HG03469 (cell line): ENCODE results near the gene DSCAML1.

Source experiments
- ATAC-seq: cut with Tn5 transposase; IDR thresholded peaks from one replicate; pipeline ENCODE4 v1.9.1; 2021; ENCODE audit warnings: mild to moderate bottlenecking, moderate library complexity, moderate number of reproducible peaks; ENCODE audit not compliant: unreplicated experiment

The DSCAML1 gene

DNA sequence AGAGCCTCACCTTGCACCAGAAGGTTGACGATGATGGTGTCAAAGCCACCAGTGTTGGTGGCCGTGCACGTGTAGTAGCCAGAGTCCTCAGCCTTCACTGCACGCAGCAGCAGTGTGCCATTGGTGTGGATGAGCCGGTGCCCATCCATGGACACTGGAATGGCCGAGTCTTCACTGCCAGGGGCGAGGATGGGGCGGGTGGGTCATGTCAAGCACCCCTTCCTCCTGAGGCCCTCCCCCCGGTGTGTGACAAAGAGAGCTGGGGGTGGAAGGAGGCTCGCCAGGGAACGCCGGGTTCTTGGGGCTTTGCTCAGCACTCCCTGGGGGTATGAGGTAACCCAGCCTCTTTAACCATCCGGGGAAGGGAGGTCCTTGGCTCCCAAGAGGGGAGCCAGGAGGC lies 357.8 kb downstream of the DSCAML1 start:
- no peak for ATAC-seq

DNA sequence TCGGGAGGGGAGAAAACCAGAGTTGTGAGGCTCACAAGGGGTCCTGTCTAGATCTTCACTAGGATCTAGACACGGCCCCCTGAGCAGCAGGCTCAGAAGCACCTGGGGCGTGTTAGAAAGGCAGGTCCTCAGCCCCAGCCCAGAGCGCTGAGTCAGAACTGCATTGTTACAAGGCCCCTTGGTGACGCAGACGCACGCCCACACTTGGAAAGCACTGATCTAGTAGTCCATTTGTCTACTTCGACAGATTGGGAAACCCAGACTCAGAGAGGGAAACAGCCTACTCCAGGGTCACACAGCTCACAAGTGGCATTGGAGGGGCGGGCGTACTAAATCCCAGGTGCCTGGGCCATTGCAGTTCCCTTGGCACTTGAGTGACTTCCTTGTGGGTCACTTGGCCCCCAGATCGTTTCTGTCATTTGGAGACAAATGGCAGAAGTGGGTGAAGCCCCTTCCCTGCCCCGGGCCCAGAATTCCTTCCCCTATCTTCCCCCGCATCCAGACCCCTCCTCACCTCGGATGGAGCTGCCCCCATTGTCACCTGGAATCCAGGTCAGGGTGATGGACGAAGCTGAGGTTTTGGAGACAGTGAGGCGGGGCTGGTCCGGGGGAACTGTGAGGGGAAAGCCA lies 358.5 kb downstream of the DSCAML1 start:
- no peak for ATAC-seq

DNA sequence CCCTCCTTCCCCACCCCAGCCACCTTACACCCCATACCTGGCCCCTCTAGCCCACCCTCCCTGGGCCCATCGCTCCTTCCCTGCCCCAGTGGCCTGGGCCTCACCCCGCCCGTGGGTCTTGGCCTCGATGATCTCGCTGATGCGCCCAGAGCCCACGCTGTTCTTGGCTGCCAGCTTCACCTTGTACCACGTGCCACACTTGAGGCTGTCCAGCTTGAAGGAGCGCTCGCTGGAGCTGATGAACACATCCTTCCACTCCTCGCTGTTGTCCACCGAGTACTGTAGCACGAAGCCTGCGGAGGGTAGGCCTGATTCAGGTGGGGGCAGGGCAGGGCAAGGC lies 359.3 kb downstream of the DSCAML1 start:
- ATAC-seq, result no peak

DNA sequence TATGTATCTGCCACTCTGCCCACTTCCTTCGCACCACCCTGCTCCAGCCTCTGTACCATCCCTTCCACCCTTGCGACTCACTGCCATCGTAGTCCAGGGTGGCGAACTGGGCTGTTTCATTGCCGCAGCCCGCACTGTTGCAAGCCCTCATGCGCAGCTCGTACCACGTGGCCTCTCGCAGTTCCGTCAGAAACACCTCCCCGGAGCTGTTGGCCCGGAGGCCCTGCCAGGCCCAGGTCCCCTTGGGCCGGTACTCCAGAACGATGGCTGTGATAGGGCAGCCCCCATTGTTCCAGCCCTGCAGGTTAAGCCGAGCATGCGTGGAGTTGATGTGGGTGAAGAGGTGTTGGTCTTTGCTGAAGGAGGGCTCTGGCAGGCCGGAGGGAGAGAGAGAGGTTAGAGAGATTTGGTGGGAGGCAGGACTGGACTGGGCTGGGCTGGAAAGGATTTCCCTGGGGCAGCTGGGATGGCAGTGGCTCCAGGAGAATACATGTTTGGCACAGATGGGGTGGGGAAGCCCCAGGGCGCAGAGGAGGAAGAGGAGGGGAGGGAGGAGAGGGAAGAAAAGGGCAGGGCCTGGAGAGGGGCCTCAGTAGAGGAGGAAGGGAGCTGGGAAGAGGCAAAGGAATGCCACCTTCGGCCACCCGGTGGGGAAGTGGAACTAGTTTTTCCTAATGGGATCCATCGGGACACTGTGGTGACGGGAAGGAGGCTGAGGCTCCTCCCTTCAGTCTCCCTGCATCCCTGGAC lies 359.8 kb downstream of the DSCAML1 start:
- no peak for ATAC-seq

DNA sequence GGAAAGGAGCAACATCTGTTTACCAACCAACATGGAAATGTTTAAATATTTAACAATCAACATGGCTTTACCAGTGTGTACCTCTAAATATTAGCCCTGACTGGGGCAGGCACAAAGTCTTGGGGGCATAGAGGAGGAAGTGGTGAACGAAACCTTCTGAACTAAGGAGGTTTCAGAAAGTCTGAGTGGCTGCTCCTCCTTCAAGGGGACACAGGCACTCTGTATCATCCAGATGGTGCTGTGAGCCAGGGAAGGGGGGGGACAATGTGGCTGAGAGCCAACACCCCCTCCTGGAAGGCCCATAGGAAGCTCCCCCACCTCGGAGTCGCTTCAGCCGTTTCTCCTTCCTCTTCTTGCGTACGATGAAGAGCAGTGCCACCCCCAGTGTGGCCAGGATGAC lies 361.7 kb downstream of the DSCAML1 start:
- no peak for ATAC-seq

DNA sequence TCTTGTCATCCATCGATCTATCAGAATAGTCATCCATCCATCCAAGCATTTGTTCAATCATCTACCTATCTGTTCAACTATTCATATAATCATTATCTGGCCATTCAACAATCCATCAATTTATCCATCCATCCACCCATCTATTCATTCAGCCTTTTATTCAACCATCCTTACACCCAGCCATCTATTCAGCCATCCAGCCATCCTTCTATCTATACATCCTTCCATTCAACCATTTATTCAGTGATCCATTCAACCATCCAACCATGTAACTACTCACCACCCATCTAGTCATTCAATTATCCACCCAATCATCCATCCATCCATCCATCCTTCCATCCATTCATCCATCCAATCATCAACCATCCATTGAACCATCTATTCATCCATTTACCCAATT lies 362.5 kb downstream of the DSCAML1 start:
- ATAC-seq, result no peak

DNA sequence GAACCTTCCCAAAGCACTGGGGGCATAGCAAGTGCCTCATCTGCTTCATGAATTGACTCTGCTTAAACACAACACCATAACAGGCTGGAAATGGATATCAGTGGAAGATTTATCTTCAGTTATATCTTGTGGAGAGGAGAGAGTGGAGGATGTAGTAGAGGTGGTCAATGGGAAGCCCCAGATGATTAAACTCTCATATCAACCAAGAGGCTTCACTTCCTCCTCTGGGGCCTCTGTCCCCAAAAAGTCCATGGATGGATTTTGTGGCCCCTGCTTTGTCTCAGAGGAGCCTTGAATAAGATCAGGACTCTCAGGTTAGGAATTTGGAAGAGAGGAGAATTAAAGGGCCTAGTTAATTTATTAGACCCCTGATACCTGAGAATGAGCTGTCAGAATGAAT lies 363.3 kb downstream of the DSCAML1 start:
- no peak for ATAC-seq

DNA sequence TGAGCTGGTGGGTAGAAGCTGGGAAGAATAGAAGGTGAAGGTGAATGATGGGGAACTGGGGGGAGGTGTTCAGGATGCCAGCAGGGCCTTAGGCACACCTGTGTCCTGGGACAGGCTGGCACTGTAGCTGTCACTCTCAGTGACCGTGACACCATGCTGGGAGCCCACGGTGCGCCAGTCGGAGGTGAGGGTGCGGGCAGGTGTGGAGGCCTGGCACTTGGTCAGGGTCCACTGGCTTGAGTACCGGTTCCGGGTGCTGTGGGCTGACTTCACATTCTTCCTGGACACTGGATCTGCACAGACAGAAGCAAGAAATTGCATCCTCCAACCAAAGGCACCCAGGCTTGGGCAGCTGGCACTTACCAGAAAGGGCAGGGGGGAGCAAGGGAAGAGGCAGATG lies 365.6 kb downstream of the DSCAML1 start:
- no peak for ATAC-seq

DNA sequence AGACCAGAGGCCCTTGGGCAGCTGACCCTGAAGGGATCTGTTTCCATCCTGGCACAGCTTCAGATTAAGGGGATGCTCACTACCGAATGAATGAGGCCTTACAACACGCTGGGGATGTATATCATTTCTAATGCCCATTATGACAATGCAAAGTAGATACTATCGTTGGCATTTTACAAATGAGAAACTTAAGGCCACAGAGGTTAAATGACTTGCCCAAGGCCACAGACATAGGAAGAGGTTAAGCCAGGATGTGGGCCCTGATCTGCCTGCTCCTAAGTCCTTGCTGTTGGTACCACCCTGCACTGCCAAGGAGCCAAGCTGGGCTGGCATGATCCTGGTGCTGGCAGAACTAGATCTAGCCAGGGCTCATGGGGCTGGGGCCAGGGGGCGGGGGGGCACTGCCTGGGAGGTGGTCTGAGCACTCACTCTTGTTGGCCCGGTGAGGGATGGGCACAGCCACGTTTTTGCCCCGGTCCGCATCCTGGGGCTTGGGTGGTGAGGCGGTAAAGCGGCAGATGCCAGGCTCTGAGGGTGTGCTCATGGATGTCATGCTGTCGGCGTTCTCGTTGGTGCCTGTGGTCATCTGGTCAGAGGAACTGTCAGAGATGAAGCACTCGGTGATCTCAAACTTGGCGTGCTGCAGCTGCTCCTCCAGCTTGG lies 366.6 kb downstream of the DSCAML1 start:
- no peak for ATAC-seq

DNA sequence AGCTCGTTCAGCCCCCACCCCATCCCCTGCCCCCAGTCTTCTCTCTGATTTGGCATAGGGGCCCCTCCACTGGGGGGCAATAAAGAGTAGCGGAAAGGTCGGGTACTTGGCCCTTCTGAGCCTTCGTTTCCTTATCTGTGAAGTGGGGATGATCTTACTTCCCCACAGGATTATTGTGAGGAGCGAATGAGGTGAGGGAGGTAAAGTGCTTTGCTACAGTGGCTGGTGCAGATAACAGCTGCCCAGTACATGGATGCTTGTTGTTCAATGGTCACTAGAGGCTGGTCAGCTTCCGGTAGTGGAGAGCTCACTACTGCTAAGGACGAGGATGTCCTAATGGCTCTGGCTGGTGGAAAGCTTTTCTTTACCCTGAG lies 368.2 kb downstream of the DSCAML1 start:
- ATAC-seq, result no peak

DNA sequence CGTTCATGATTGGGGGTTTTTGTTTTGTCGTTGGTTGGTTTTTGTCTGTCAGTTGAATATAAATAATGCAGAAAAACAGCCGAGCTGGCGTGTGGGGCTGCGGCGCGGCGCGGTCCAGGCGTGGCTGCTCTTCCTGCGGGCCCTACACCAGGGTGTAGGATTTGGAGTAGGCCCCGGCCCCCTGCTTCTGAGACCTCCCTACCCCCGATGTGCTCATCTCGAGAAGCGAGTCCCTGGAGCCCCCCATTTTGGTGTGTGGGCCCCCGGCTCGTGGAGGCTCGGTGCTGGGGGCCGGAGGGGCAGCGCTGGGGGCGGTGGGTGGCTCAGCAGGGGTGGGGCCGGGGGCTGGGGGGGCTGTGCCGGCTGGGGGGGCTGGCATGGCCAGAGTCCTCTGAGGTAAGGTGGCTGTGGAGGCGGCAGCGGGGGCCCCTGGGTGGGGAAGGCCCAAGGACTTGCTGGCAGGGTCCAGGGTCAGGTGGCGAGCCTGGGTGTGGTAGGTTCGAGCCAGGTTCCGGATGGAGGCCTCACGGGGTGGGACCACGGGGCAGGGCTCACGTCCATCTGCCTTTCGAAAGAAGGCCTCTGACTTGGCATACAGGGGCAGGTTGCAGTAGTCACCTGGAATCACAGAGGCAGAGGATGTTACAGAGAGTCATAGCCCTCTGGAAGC lies 368.7 kb downstream of the DSCAML1 start:
- no peak for ATAC-seq

DNA sequence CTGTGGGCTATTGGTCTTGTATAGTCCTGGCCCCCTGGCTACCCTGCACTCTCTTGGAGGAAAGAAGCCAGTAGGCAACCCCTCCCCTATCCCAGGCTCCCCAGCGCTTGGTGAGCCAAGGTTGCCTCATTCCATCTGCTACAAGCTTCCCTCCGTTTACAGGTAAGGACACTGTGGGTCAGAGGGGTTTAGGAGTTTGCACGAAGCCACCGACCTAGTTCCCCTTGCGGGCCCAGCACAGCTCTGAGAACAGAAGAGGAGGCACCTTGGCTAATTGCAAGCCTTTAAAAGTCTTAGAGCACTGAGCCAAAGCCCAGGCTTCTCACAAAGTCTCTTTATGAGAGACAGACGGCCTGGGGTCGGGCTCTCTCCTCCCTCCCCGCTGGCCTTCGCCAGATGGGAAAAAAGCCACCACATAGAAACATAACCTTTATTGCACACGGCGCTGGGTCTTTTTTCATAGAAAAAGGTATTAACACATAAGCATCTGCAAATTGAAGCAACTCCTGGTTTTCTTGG lies 369.6 kb downstream of the DSCAML1 start:
- no peak for ATAC-seq

DNA sequence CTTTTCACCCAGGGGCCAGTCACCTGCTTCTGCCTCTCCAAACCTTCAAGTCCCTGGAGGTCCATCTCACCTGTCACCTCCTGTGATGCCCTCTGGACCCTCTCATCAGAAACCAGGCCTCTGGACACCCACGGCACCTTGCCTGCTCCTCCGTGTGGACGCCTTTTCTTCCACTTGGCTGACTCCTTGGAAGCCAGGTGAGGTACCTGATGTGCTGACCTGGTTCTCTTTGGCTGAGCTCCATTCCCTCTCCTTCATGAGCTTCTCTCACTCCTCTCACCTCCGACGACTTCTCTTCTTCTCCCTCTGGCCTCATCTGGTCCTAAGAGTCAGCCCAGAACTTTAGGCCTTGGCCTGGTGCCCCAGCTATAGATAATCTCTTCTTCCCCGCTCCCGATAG lies 370.1 kb downstream of the DSCAML1 start:
- no peak for ATAC-seq

DNA sequence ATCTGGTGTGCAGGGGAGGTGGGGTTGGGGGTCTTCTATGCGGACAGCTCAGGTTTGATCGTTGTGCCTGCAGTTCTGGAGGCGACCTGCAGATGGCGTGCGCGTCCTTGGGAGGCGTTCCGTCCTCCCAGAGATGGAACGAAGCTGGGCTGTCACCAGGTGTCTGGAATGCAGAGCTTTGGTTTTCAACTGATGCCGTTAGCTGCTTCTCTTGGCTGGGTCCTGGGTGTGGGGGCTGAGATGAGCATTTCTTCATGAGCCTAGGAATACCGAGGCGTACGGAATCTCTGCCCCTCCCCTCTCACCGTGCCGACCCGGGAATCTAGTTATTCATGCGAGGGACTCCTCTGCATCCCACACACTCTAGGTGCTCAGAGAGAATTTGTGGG lies 370.7 kb downstream of the DSCAML1 start:
- ATAC-seq, result no peak

DNA sequence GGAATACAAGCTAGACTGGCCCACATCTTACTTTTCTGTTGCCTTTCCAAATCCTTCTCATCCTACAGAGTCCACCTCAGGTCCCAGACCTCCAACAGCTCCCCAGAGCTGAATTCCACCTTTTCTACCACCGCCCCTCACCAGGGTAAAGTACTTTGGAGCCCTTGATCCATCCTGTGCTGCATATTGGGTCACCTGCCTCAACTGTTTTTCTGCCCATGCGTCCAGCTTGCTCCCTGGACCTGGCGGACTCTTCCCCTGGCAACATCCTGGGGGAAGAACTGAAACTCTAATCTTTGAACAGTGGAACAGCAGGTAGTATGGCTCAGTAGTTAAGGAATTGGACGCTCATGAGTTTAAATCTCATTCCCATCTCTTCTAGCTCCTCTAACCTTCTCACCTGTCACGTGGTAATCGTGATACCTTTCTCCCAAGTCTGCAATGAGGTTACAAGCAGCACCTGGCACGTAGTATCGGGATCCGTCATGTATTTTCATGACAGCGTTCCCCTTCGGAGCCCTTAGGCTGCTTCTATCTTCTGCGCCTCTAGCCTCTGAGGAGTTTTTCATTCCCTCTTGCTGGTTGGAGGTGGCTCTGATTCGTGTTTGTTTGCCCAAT lies 371.2 kb downstream of the DSCAML1 start:
- ATAC-seq, result no peak

DNA sequence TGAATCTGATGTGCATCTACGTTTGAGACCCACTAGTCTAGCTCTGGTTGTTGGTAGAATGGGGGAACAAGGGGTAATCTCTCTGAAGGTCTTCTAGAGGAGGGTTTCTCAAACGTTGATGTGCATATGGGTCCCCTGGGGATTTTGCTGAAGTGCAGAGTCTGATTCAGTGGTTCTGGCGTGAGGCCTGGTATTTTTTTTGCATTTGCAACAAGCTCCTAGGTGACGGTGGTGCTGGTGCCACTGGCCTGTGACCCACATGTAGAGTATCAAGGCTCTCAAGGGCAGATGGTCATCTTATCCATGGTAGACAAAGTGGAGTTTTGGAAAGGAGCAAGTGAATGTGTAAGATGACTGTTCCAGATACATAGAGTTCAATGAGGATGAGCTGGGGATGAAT lies 372.2 kb downstream of the DSCAML1 start:
- no peak for ATAC-seq

DNA sequence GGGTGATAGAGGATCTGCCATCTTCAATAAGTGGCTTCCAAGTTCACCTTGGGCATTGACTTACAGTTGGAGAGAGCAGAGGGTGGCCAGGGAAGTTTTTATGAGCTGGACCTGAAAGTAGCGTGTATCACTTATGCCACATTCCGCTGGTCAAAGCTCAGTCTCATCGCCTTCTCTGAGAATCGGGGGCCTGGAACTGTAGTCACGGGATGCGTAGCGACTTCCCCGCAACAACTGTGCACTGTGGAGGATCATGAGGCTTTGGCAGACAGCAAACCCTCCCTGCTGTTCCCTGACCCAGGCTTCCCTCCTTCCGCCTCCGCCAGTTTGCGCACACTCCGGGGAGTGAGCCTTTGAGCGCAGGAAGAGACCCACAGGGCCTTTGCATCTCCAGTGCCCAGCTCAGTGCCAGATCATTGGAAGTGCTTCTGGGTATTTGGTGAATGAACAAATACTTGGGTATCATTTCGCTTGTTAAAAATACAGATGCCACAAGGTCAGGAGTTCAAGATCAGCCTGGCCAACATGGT lies 373.9 kb downstream of the DSCAML1 start:
- ATAC-seq, result no peak

DNA sequence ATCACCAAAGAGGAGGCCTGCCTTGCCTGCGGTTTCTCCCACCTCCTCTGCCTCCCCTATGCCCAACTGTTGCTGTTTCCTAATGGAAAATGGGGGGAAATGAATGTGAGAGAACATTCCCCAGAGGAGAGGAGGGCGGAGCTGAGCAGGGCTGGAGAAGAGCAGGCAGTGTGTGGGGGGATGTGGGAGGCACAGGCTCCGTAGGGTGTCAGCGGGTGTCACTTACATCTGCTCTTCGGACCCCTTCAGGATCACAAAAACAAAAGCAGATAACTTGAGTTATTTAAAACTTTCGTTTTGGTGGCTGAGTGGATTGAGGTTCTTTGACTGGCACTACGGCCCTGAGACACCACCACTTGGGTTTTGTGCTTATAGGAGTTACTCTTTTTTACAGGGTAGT lies 375.5 kb downstream of the DSCAML1 start:
- ATAC-seq, result no peak

DNA sequence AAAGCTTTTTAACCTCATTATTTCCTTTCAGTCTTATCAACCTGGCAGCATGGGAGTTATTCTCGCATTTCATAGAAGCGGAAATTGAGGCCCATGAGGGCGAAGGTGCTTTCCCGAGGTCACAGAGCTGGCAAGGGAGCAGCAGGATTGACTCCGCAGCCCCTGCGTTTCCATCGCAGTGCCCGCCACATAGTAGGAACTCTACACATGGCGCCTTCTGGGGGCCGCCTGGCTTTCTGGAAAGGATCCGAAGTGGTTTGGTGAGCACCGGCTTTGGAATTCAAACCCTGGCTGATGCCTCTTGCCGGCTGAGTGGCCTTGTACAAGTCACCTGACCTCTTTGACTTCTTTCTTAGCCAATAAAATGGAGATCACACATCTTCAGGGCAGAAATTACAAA lies 376.0 kb downstream of the DSCAML1 start:
- ATAC-seq, result no peak

DNA sequence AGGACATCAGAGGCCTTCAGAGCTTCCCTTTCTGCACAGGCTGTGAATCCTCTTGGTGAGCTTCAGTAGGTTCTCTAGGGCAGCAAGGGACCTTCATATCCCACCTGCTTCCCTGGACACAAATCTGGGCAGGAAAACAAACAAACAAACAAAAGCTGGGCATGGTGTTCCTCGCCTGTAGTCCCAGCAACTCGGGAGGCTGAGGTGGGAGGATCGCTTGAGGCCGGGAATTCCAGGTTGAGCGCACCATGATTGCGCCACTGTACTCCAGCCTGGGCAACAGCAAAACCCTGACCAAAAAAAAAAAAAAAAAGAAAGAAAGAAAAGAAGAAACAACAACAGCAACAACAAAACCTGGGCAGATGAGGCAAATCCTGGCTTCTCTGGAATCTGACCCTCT lies 376.4 kb downstream of the DSCAML1 start:
- ATAC-seq, result no peak

DNA sequence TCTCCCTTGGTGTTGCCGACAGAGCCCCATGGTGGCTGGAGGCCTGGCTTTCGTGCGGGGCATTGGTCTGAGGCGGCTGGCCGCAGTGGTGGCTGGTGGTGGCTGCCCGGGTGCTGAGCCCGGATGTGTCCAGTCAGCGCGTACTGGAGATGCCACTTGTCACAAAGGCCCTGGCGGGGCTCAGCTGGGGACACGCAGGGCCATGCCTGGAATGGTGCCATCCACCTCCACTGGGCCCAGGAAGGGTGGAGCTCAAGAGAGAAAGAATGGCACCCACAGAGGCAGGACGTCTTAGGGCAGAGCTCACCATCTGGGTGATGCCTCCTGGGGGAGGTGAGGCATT lies 376.9 kb downstream of the DSCAML1 start:
- no peak for ATAC-seq
